HepG2 (cell line): Measurements from ENCODE around the gene PSMD10.

Source experiments
- HNF4G ChIP-seq, 2 experiments: sonication (generic) in 1 of 2; formaldehyde crosslinking in 1 of 2; IDR thresholded peaks; 2 replicates each; pipeline versions ENCODE4 v1.4.0 to v1.6.1; 2011 to 2020; ENCODE audit warnings: borderline replicate concordance in 2 of 2, low read depth in 2 of 2, mild to moderate bottlenecking in 2 of 2, low read length in 1 of 2, missing genetic modification reagents in 1 of 2, moderate library complexity in 1 of 2
- POLR2AphosphoS5 ChIP-seq: IDR thresholded peaks from 2 replicates; pipeline ENCODE4 v1.6.1; 2012; ENCODE audit warnings: low read depth, low read length
- REST ChIP-seq, 2 experiments: IDR thresholded peaks; 2 replicates each; pipeline ENCODE4 v1.6.1; 2011 to 2012; ENCODE audit warnings: low read length in 2 of 2, borderline replicate concordance in 1 of 2, low read depth in 1 of 2, mild to moderate bottlenecking in 1 of 2, moderate library complexity in 1 of 2
- SMAD1 ChIP-seq: sonication (generic); formaldehyde crosslinking; IDR thresholded peaks from 2 replicates; pipeline ENCODE4 v1.4.0; 2020; ENCODE audit warnings: missing genetic modification reagents, low read depth, mild to moderate bottlenecking, borderline replicate concordance
- SP1 ChIP-seq, 2 experiments: fragments of 450-650 bp in 1 of 2; sonication (generic) in 1 of 2; formaldehyde crosslinking in 1 of 2; IDR thresholded peaks; 2 replicates each; pipeline versions ENCODE4 v1.4.0 to v1.6.1; 2016 to 2020; ENCODE audit warnings: missing genetic modification reagents in 1 of 2
- ZFP37 ChIP-seq: sonication (generic); formaldehyde crosslinking; IDR thresholded peaks from 2 replicates; pipeline ENCODE4 v1.4.0; 2020; ENCODE audit warnings: missing genetic modification reagents, borderline replicate concordance
- ZNF644 ChIP-seq: IDR thresholded peaks from 2 replicates; pipeline ENCODE4 v1.6.1; 2016; ENCODE audit warnings: low read depth
- ZNF710 ChIP-seq: sonication (generic); formaldehyde crosslinking; IDR thresholded peaks from 2 replicates; pipeline ENCODE4 v1.5.0; 2020; ENCODE audit warnings: mild to moderate bottlenecking, missing genetic modification reagents, borderline replicate concordance
- ZNF792 ChIP-seq: IDR thresholded peaks from 2 replicates; pipeline ENCODE4 v1.6.1; 2016
- TF ChIP-seq, protein P1 (sequence below): sonication (generic); formaldehyde crosslinking; IDR thresholded peaks from 2 replicates; pipeline ENCODE4 v1.4.0; 2020; ENCODE audit warnings: missing genetic modification reagents
- TF ChIP-seq, protein P2 (sequence below): sonication (generic); formaldehyde crosslinking; IDR thresholded peaks from 2 replicates; pipeline ENCODE4 v1.5.0; 2020; ENCODE audit warnings: mild to moderate bottlenecking, missing genetic modification reagents, moderate library complexity

GRCh38 chrX:108127152-108127551 is 35.8 kb upstream of the PSMD10 start:
- TF ChIP-seq ZNF792 (CRISPR knock-in tag), result no peak
- no peak for TF ChIP-seq REST (IDR thresholded peaks at IDR 0.05; ENCODE audit: borderline replicate concordance in 1 of 2, low read depth in 1 of 2, low read length in 2 of 2)
- TF ChIP-seq POLR2AphosphoS5, result no peak
- no peak for TF ChIP-seq SP1 (IDR thresholded peaks at IDR 0.05)
- TF ChIP-seq SP1 (CRISPR knock-in tag; IDR thresholded peaks at IDR 0.05), result no peak
- no peak for TF ChIP-seq ZFP37
- TF ChIP-seq, protein P1, sequence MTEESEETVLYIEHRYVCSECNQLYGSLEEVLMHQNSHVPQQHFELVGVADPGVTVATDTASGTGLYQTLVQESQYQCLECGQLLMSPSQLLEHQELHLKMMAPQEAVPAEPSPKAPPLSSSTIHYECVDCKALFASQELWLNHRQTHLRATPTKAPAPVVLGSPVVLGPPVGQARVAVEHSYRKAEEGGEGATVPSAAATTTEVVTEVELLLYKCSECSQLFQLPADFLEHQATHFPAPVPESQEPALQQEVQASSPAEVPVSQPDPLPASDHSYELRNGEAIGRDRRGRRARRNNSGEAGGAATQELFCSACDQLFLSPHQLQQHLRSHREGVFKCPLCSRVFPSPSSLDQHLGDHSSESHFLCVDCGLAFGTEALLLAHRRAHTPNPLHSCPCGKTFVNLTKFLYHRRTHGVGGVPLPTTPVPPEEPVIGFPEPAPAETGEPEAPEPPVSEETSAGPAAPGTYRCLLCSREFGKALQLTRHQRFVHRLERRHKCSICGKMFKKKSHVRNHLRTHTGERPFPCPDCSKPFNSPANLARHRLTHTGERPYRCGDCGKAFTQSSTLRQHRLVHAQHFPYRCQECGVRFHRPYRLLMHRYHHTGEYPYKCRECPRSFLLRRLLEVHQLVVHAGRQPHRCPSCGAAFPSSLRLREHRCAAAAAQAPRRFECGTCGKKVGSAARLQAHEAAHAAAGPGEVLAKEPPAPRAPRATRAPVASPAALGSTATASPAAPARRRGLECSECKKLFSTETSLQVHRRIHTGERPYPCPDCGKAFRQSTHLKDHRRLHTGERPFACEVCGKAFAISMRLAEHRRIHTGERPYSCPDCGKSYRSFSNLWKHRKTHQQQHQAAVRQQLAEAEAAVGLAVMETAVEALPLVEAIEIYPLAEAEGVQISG (CRISPR knock-in tag), result no peak
- no peak for TF ChIP-seq ZNF644 (CRISPR knock-in tag)
- TF ChIP-seq HNF4G (IDR thresholded peaks at IDR 0.05; ENCODE audit: borderline replicate concordance, low read depth, low read length), result no peak
- TF ChIP-seq HNF4G (CRISPR knock-in tag; IDR thresholded peaks at IDR 0.05; ENCODE audit: borderline replicate concordance, low read depth), result no peak
- TF ChIP-seq ZNF710 (CRISPR knock-in tag), result no peak
- TF ChIP-seq SMAD1, result no peak
- TF ChIP-seq, protein P2, sequence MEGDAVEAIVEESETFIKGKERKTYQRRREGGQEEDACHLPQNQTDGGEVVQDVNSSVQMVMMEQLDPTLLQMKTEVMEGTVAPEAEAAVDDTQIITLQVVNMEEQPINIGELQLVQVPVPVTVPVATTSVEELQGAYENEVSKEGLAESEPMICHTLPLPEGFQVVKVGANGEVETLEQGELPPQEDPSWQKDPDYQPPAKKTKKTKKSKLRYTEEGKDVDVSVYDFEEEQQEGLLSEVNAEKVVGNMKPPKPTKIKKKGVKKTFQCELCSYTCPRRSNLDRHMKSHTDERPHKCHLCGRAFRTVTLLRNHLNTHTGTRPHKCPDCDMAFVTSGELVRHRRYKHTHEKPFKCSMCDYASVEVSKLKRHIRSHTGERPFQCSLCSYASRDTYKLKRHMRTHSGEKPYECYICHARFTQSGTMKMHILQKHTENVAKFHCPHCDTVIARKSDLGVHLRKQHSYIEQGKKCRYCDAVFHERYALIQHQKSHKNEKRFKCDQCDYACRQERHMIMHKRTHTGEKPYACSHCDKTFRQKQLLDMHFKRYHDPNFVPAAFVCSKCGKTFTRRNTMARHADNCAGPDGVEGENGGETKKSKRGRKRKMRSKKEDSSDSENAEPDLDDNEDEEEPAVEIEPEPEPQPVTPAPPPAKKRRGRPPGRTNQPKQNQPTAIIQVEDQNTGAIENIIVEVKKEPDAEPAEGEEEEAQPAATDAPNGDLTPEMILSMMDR, result no peak
